CD4-positive, alpha-beta T cell (primary cell): ENCODE results near the gene RPL6. TPM values are rescaled to one million over a fixed set of nuclear protein-coding genes. Genes with fewer than 3 reads are reported as not detected.

Source experiments
- ATAC-seq: fragments of 200-7000 bp; cut with Tn5 transposase; one replicate; pipeline ENCODE4 v1.10.0; 2022; ENCODE audit warnings: mild to moderate bottlenecking; ENCODE audit not compliant: poor library complexity
- CTCF ChIA-PET: fragments of 350-600 bp; sonication (Branson Sonifier 250); formaldehyde crosslinking; loops from one replicate; lab custom pipeline; 2021; ENCODE audit warnings: antibody characterized with exemption, inconsistent platforms; lab: Charles Lee
- POLR2A ChIA-PET: fragments of 350-600 bp; sonication (Branson Sonifier 250); formaldehyde crosslinking; loops from one replicate; lab custom pipeline; 2021; ENCODE audit warnings: antibody characterized with exemption, inconsistent platforms; lab: Charles Lee
- DNase-seq, 14 experiments: peaks; one replicate each; pipeline ENCODE4 v3.0.0-alpha.2; 2013 to 2020; ENCODE audit warnings: mixed read lengths in 2 of 14
- H3K27ac ChIP-seq, 2 donors: one replicate each; pipeline versions ENCODE4 v1.5.1 to v1.7.0; 2013; ENCODE audit warnings: low read length in 2 of 2, low read depth in 1 of 2, mild to moderate bottlenecking in 1 of 2
- H3K27me3 ChIP-seq, 2 experiments: 1 replicate in 1 of 2; 2 replicates in 1 of 2; pipeline versions ENCODE4 v1.6.1 to v1.7.0; 2013; ENCODE audit warnings: low read length in 2 of 2, control low read depth in 1 of 2, mild to moderate bottlenecking in 1 of 2, moderate library complexity in 1 of 2; ENCODE audit not compliant: insufficient read depth in 2 of 2, control insufficient read depth in 1 of 2
- H3K36me3 ChIP-seq: one replicate; pipeline ENCODE4 v1.6.1; 2013; ENCODE audit warnings: low read length, control low read depth; ENCODE audit not compliant: insufficient read depth
- H3K4me1 ChIP-seq: one replicate; pipeline ENCODE4 v1.6.1; 2013; ENCODE audit warnings: low read length, control low read depth; ENCODE audit not compliant: insufficient read depth
- H3K4me3 ChIP-seq: one replicate; pipeline ENCODE4 v1.5.1; 2013; ENCODE audit warnings: mild to moderate bottlenecking, low read length, moderate library complexity
- H3K9me3 ChIP-seq, 2 experiments: 1 replicate in 1 of 2; 2 replicates in 1 of 2; pipeline versions ENCODE4 v1.6.1 to v1.7.0; 2013; ENCODE audit warnings: low read length in 2 of 2, mild to moderate bottlenecking in 2 of 2, control low read depth in 1 of 2, moderate library complexity in 1 of 2; ENCODE audit not compliant: control insufficient read depth in 1 of 2, insufficient read depth in 1 of 2
- H3K27ac Mint-ChIP-seq: one replicate; pipeline ENCODE4 v1.8.0; 2020; ENCODE audit warnings: mixed read lengths
- H3K27me3 Mint-ChIP-seq: one replicate; pipeline ENCODE4 v1.8.0; 2021; ENCODE audit warnings: mixed read lengths
- H3K36me3 Mint-ChIP-seq: one replicate; pipeline ENCODE4 v1.8.0; 2021; ENCODE audit warnings: low read depth, mixed read lengths
- H3K4me1 Mint-ChIP-seq: one replicate; pipeline ENCODE4 v1.8.0; 2021; ENCODE audit warnings: low read depth, mixed read lengths
- H3K4me3 Mint-ChIP-seq: one replicate; pipeline ENCODE4 v1.8.0; 2020; ENCODE audit warnings: mild to moderate bottlenecking, mixed read lengths
- H3K9me3 Mint-ChIP-seq: one replicate; pipeline ENCODE4 v1.8.0; 2020; ENCODE audit warnings: mixed read lengths
- CTCF ChIP-seq: fragments of 200-600 bp; IDR thresholded peaks from one replicate; pipeline ENCODE4 v1.8.0; 2022; ENCODE audit warnings: antibody characterized with exemption, mild to moderate bottlenecking
- intact Hi-C, 2 experiments: fragments of 100-400 bp; cut with DNase I in 1 of 2; cut with micrococcal nuclease in 1 of 2; formaldehyde crosslinking; loops; one replicate each; pipeline versions ENCODE4 v1.15.1 to v1.9.0; 2023 to 2025; cut with DNase I, micrococcal nuclease
- total RNA-seq, 174 experiments: library from RNA in 2 of 174; stranded (reverse) in 2 of 174; gene quantifications; one replicate each; pipeline ENCODE4 v1.2.3 and lab custom pipeline; 2021 to 2026

RPL6 gene
- total RNA-seq, 2 experiments from 2014 or later = 1,794 to 1,807 TPM

GRCh38 chr12:112381406-112381882 lies 28.0 kb downstream of the RPL6 start:
- peak overlapping the region; percentile 81 for H3K4me3 ChIP-seq
- H3K27ac Mint-ChIP-seq = peak overlapping the region; percentile 85
- intact Hi-C loops = loop anchor here in 1 of 2 experiments (5.0 to 10.0 kb wide), 3 partner anchors 274 to 697 kb away; partner anchors contain the start of genes ACAD10, BRAP, ERP29 and NAA25
- CTCF ChIA-PET = no interaction called here
- ATAC-seq (peak; percentile 19), DNase-seq (peak in 11 of 14 experiments; percentile 3 to 77 (median 11))
- no peaks in the 10 kb centered on the region for H3K9me3 ChIP-seq
- peaks cover 27% of the 10 kb centered on the region for H3K4me1 Mint-ChIP-seq
- H3K27me3 Mint-ChIP-seq = no peaks in the 10 kb centered on the region
- peaks cover 19% of the 10 kb centered on the region for H3K4me1 ChIP-seq
- H3K27ac ChIP-seq = no peak overlapping the region
- no peaks in the 10 kb centered on the region for H3K27me3 ChIP-seq
- H3K36me3 ChIP-seq = no peaks in the 10 kb centered on the region
- peak overlapping the region; percentile 98 for H3K4me3 Mint-ChIP-seq
- no peak for TF ChIP-seq CTCF
- peaks cover 4% of the 10 kb centered on the region for H3K36me3 Mint-ChIP-seq
- POLR2A ChIA-PET = no interaction called here
- H3K9me3 Mint-ChIP-seq = no peaks in the 10 kb centered on the region

GRCh38 chr12:112380663-112381405 lies 28.6 kb downstream of the RPL6 start:
- Mint-ChIP-seq H3K4me1 (peaks cover 28% of the 10 kb centered on the region), H3K9me3 (no peaks in the 10 kb centered on the region), H3K4me3 (peak overlapping the region; percentile 98), H3K27ac (peak overlapping the region; percentile 85), H3K36me3 (peaks cover 4% of the 10 kb centered on the region), H3K27me3 (no peaks in the 10 kb centered on the region)
- Histone ChIP-seq H3K27ac (no peak overlapping the region), H3K9me3 (no peaks in the 10 kb centered on the region), H3K4me3 (peak overlapping the region; percentile 81), H3K4me1 (peaks cover 19% of the 10 kb centered on the region), H3K27me3 (no peaks in the 10 kb centered on the region), H3K36me3 (no peaks in the 10 kb centered on the region)
- ChIA-PET POLR2A (no interaction called here), CTCF (no interaction called here)
- DNase-seq (no peak), ATAC-seq (no peak)
- intact Hi-C loops = loop anchor here in 1 of 2 experiments (5.0 to 10.0 kb wide), 3 partner anchors 274 to 696 kb away; partner anchors contain the start of genes ACAD10, BRAP, ERP29 and NAA25
- no peak for TF ChIP-seq CTCF

GRCh38 chr12:112375105-112375504 lies 34.3 kb downstream of the RPL6 start:
- Histone ChIP-seq H3K27me3 (no peaks in the 10 kb centered on the region), H3K27ac (no peak overlapping the region), H3K4me1 (no peaks in the 10 kb centered on the region), H3K36me3 (no peaks in the 10 kb centered on the region), H3K4me3 (no peak overlapping the region), H3K9me3 (no peaks in the 10 kb centered on the region)
- Mint-ChIP-seq H3K36me3 (no peaks in the 10 kb centered on the region), H3K27ac (no peak overlapping the region), H3K9me3 (no peaks in the 10 kb centered on the region), H3K4me3 (no peak overlapping the region), H3K4me1 (peaks cover 24% of the 10 kb centered on the region), H3K27me3 (no peaks in the 10 kb centered on the region)
- intact Hi-C loops = no loop called here
- ATAC-seq = no peak
- ChIA-PET CTCF (no interaction called here), POLR2A (no interaction called here)
- no peak for TF ChIP-seq CTCF
- no peak for DNase-seq
